ENCODE data around the gene LBHD2. TPM values are rescaled to one million over a fixed set of nuclear protein-coding genes. Genes with fewer than 3 reads are reported as not detected.

Gene LBHD2
- total RNA-seq, 1 experiment from 2014 or later, result not detected

DNA sequence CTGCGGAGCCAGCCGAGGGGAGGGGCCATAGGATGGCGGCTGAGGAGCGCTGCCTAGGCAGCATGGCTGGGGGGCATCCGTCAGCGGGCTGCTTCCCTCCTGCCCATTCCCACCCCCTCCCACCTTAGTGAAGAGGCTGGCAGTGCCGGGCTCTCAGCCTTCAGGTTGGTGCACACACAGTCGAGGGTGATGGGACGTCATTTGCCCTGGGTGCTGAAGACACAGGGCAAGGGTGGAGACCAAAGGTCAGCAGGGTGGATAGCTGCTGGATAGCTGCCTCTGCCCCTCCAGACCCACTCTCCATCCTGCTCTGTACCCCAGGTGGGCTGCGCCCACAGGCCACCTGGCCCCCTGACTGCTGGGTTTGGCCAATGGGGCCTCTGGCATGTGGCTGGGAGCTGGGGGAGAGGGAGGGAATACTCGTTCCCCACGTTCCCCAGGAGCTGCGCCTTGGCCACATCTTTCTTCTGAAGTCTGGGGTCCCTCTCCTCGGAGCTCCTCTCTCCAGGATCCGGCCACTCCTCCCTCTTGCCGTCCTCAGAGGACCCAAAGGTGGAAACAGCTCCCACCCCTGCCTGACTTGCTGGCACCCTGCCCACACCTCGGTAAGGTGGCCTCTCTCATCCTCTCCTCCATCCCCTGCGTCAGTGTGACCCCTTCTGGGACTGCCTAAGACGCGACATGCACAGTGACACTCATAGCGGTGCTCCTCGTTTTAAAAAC is 15.5 kb upstream of the LBHD2 start:
- no peak for DNase-seq (ENCODE audit: low read depth)

DNA sequence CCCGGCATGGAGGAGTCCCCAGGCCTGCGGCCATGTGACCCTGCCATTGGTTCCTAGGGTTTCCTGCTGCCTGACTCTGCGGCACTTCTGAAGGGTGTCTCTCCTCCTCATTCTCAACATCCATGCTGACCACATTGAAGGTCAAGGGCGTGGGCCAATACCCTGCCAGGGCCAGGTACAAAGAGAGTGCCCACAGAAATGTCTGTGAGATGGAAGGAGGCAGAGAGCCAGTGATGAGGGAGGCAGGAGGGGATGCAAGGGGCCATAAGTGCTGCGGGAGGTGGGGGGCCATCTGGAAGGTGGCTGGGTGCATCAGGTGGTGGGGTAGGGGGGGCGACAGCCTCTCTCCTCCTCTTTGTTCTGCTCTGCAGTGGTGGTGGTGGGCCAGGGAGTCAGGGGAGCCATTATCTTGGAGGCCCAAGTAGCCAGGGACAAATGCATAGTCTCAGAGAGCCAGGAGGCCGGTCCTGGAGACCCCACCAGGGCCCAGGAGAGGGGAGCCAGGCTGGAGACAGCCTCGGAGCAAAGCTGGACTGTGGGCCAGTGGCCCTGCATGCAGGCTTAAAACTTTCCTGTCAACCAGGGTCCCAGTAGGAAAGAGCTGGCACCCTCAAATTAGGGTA is 13.6 kb upstream of the LBHD2 start:
- DNase-seq (ENCODE audit: low read depth), result no peak

DNA sequence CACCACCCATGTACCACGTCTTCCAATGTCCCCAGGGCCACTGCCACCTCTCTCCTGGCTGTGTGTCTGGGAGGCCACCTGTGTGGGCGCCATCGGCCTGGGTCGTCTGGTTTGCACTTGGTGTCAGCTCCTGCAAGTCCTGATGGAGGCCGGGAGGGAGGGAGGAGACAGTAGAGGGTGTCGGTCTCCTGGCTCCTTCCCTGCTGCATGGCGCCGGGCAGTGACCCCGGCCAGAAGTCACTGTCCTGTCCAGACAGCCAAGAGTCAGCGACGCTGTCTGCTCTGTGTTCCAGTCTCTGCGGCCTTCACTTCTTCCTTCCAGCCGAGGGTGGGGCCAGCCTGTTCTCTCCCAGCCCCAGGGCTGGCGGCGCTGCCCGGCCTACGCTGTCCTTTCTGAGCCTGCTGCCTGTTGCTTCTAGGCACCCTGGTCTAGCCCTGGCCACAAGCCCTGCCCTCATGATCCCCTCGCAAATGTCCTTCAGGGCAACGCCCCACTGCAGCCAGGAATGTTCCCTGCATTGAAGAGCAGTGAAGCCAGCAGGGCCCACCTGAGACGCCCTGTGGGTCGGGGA is 13.0 kb upstream of the LBHD2 start:
- DNase-seq (ENCODE audit: low read depth), result no peak

DNA sequence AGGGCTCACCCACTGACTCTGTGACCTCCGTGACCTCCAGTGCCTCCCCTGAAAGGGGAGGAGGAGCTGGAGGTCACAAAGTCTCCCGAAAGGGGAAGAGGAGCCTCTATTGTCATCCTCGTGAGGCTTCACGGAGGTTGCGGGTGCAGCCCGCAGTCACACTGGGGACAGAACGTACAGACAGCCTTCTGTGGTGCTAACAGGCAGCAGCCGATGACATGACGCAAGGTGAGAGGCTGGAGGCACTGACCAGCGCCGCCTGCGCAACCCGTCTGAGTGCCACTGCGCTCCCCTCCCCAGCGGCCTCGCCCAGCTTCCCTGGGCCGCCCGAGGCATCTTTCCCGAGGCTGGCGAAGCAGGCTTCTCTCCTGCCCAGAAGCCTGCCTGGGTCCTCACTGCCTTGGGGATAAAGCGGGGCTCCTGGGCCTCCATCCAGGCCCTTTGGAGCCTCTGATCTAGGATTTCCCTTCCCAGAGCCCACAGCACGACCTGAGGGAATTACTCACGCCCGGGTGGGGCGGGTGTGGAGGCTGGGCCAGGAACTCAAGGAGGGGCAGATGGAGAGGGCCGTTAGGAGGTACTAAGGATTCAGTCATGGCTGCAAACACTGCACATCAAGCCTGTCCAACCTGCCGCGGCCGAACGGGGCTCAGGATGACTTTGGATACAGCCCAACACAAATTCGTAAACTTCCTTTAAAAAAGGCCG is 12.3 kb upstream of the LBHD2 start:
- no peak for DNase-seq (ENCODE audit: low read depth)

DNA sequence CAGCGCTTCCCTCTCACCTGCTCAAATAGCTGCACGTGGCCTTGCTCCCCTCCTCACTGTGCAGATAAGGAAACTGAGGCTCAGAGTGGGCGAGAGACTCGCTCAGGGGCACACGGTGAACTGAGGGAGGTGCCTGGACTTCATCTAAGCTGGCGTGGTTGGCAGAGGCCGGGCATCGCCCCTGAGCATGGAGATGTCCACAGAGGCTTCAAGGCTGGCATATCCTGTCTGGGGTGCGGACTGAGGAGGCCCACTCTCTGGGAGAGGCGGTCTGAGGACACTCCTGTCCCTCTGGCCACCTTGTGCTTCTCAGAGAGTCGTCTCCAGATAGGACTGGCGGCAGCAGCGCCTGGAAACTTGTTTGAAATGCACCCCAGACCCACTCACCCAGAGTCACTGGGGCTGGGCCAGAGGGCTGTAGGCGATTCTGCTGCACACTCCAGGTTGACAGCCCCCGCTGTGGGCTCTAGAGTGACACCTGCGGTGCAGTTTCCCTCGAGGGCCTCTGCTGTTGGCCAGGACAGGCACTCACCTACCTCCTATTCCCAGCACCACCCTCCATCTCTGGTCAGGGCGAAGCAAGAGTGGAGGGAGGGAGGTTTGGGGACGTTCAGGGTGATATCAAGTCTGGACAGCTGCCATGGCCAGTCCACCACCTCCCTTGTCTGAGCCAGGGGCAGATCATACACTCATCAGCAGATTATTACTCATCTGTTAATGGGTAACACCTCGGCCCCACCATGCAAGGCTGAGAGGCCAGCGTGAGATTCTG is 11.2 kb upstream of the LBHD2 start:
- no peak for DNase-seq (ENCODE audit: low read depth)

DNA sequence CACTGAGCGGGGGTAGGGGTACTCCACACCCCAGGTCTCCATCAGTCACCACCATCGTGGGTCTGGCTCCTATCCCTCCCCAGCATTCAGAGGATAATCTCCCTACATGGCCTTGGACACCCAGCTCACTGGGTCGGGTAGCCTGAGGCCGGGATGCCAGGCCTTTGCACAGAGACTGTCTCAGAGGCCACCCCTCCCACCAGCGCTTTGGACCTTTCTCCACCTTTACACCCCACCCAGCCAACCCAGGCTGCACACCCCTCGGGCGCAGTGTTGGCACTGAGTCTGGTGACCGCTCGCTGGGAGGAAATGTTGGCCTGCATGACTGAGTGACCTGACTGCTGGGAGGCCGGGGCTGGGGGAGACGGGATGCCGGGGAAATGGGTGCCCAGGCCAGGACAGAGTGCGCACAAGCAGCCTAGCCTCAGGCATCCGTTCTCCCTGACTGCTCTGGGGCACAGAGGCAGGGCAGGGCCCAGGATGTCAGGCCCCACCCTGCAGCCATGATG is 10.6 kb upstream of the LBHD2 start:
- no peak for DNase-seq (ENCODE audit: low read depth)

DNA sequence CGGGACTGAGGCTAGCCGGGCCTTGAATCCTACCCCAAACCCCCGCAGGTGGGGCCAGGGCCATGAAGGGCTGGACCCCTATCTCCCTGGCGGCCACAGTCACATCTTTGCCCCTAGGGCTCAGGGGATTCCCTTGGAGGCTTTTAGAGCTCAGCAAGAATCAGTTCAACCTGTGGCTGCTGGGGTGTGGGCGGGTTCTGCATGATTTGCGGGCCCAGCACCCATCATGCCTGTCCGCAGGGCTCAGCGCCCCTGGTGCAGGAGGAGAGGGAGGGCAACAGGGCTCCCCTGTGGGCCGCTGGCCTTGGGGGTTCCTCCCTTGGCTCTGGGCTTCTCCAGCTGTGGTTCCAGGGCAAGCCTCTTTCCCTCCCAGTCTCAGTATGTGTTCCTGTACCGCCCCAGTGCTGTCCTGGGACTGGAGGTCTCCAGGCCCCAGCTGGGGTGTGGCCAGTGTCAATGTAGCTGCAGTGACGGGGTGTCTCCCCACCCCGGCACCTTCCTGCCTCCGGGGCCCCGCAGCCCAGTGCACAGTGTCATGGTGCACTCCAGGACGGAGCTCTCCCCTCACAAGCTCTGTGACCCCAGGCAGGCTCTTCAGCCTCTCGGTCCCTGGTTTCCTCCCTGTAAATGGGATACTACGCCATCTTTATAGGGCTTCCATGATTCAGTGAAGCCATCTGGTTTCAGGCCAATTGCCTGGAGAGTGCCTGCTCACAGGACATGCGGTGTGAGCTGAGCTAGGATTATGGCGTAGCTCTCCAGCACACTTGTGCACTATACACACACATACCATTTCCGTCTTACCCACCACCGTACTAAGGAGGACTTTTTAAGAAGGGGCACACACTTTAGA is 9.9 kb upstream of the LBHD2 start:
- DNase-seq (ENCODE audit: low read depth), result no peak

DNA sequence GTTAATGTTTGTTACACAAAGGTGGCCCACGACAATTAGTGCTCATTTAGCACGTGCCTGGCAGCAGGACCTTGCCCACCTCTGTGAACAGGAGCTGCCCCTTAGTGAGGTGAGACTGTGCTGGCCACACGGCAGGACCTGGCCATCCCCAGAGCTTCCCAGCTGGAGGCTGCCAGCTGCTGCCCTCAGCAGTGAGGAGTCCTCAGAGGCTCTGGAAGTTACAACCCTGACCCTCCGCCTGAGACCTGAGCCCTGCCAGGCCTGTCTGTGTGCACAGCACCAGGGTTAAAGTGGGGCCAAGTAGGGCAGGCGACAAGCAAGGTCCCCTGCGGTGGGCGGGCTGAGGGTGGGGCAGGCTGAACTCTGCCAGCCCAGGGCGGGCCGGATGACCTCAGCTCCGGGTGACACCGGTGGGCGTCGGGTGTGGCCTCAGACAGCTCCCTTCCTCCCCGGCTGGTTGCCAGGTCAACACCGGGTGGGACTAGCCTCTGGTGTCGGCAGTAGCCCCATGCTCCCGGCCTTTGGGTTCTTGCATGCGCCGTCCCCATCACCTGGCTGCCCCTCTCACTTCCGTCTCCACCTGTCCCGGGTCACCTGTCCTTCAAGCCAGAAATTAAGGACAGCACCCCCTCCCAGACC is 9.2 kb upstream of the LBHD2 start:
- no peak for DNase-seq (ENCODE audit: low read depth)

DNA sequence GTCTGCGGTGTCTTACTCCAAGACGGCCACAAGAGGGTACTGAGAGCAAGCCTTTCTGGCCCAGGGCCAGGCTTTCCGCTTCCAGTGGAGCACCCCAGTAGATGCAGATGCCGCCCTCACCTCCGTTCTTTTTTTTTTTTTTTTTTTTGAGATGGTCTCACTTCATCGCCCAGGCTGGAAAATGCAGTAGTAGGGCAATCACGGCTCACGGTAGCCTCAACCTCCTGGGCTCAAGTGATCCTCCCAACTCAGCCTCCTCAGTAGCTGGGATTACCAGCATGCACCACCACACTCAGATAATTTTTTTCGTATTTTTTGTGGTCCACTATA is 5.6 kb upstream of the LBHD2 start:
- peak; percentile 70 for DNase-seq (ENCODE audit: low read depth)

DNA sequence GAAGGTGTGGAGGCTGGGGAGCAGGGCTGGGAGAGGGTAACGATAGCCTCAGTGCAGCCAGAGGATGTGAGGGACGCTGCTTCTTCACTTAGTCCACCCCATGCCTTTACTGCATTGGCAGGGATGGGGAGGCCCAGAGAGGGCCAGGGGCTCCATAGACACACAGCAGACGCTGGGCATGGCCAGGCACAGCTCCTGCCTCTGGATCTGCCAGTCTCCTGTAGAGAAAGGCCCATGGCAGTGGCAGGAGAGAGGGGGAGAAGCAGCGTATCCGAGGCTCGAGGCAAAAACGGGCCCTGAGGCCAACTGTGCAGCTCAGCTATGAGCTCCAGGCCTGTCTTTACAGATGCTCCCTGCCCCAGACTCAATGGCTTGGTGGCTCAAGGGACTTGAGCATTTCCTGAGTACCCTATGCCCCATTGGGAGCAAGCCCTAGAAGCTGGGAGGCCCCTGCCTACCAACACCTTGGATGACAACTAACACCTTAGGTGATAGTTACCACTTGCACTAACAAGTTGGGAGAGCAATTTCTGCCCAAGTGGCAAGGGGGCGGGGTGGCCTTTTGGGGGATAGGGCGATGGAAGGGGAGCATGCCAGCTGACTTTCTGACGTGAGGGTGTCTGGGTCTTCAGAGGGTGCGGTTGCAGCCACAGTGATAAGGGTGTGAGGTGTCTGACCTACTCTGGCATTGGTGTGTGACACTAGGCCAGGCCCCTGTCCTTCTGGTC is 5.0 kb upstream of the LBHD2 start:
- no peak for DNase-seq (ENCODE audit: low read depth)

DNA sequence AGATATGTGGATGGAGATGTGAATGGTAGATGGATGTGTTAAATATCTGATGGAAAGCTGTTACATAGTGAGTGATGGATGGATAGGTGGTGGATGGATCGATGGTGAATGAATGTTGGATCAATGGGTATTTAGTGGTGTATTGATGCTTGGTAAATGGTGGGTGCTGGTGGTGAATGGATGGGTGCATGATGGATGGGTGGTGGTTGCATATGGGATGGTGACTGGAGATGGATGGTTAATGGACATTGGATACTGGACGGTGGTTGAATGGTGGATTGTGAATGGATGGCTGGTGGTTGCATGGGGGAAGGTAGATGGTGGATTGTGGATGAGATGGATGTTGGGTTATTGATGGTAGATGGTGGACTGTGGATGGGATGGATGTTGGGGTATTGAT is 2.1 kb upstream of the LBHD2 start:
- DNase-seq (ENCODE audit: low read depth), result no peak

DNA sequence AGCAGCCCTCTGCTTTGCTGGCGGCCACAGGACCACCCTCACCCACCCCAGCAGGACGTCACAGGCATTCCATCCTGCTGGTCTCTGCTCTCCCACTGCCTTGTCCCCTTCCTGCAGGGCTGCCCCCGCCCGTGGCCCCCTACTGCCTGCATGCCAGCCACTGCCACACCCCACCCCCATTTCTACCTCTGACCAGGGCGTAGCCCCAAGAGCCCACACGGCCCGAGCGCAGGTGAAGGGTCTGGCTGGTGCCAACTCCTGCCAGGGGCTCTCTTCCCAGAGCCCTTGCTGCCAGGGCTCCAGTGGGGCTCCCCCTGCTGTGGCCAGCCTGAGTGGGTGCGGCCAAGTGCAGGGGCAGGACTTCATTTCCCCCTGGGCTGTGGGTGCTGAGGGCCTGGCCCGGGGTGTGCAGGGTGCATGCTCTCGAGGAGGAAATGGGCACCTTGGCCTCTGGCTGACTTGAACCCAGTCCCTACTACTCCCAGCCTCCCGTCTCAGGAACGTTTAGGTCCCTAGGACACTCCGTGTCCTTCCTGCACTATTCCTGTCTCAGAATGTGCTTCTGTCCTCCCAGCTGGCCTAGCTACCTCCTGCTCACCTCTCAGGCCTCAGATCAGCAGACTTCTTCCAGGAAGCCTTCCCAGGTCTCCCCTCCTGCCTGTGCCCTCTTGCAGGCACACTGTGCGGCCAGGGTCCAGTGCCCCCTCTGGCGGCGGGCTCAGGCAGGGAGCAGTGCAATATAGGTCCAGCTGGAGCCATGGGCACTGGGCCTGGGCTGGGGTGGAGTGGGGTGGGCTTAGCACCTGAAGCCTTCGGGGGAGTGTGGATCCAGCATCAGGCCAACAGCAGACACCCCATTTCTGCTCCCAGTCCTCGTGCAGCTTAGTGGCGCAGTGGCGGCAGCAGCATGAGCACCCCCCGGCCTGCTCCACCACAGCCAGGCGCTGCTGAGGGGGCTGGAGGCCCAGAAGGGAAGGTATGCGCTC is 1.4 kb downstream of the LBHD2 start:
- no peak for DNase-seq (ENCODE audit: low read depth)

DNA sequence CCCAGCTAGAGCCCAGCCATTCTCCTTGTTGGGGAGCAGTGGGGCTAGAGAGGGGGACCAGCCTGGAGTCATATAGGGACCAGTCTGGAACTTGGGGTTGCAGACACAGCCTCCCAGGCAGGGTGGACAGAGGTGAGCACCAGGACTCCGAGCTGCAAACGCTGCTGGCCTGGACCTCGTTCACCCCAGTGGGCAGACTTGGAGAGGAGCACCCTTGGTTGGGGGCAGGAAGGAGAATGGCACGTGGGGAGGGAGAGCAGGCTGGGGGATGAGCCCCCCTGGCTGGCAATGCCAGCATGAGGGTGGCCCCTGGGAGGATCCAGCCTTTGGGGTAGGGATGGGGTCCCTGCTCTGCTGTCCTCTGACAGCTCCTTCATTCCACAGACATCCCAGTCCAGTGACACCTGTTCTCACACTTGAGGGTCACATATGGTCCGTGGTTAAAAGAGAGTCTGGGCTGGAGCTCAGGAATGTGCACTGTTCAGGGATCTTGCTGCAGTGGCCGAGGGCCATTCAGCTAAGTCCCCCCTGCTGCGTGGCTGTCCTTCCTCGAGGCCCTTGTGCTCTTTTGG is 2.8 kb downstream of the LBHD2 start:
- no peak for DNase-seq (ENCODE audit: low read depth)

DNA sequence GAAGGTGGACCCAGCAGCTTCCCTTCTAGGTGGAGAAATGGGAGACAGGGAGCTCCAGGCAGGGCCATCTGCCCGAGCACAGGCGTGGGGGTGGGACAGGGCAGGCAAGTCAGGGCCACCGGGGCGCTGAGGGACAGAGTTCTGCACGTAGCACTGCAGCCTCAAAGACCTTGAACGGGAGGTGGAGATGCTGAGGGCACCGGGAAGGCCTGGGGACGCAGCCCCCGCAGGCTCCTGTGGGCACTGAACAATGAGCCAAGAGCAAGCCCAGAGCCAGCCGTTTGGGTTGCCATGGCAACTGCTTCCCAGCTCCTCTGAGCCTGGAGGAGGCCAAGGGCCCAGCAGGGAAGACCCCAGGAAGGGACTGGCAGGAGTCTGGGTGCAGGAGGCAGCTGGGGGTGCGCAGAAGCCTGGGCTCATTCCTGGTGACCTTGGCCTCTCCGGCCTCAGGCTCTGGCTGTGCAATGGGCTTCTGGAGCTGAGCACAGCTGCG is 3.4 kb downstream of the LBHD2 start:
- DNase-seq (ENCODE audit: low read depth), result no peak

DNA sequence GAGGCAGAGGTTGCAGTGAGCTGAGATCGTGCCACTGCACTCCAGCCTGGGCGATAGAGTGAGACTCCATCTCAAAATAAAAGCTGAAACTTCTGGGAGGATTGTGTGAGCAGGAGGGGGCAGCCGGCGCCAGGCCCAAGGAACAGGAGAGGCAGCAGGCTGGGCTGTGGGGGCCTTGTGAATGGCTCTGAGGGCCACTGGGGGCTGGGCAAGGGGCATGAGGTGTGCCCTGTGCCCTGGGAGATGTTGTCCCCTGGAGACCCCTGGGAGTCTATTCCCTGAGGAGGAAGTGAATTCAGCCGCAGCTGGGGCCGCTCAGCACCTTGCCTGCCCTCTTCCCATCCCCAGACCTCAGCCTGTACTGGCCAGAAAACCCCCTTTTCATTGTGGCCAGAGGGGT is 4.9 kb downstream of the LBHD2 start:
- DNase-seq (ENCODE audit: low read depth), result no peak

DNA sequence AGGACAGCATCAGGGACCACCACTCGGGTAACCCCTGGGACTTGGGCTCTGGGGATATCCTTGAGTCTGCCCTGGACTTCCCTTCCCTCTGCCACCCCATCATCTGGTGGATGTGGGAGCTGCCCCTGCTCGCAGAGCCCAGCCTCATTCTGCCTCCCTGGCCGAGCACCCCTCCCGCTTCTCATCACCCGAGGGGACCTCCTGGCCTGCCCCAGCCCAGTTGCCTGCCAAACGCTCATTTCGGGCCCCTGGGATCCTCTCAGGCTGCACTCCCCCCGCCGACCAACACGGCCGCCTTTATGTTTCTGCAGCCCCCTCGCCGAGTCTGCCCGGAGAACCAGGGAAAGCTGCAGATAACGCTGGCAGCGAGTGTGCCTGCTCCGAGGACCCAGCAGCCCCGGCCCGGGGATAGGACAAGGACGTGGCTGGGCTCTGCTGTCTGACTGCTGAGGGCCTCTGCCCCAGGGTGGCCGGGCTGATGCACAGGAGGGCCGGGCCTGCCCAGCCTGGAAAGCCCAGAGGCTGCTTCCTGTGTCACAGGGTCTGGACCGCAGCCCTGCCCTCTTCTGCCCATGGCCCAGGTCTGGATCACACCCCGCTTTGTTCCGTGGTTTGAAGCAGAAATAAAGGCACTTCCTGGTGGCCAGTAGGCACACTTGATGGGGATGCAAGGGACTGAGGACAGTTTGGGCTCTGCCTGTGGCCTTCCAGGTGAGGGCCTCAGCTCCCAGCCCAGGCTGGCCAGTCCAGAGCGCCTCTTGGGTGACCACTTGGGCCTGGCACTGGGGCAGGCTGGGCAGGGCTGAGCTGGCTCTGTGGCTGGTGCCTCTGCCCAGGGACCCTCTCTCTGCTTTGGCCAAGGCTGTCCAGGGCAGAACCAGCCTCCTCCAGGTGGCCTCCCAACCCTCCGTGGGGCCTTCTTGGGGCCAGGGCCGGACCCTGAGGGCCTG is 5.7 kb downstream of the LBHD2 start:
- DNase-seq (ENCODE audit: low read depth), result no peak
